Pancreas (tissue), 10 donors: ENCODE results near the gene VTA1. TPM values are rescaled to one million over a fixed set of nuclear protein-coding genes. Genes with fewer than 3 reads are reported as not detected.
"Not testable (repeated sequence)": the region's sequence is repeated elsewhere in the genome, so short reads cannot be mapped to it uniquely, and the experiment has no call there.

Source experiments
- ATAC-seq, 4 donors: fragments of 200-7000 bp; cut with Tn5 transposase; one replicate each; pipeline versions ENCODE4 v1.8.0 to v1.9.1; 2020; ENCODE audit warnings: mild to moderate bottlenecking in 4 of 4, moderate library complexity in 4 of 4
- DNase-seq, 6 donors: peaks; one replicate each; pipeline ENCODE4 v3.0.0-alpha.2; 2020
- FAIRE-seq: peaks from 2 replicates; lab custom pipeline; 2012; peaks lifted over from hg19 to GRCh38; lab: Jason Lieb, UNC
- H3K27ac ChIP-seq, 4 donors: fragments of 200-600 bp; sonication (generic); 1 replicate in 3 of 4; 2 replicates in 1 of 4; pipeline versions ENCODE4 v1.5.0 to v1.8.0; 2020
- H3K27me3 ChIP-seq, 4 donors: fragments of 200-600 bp; one replicate each; pipeline ENCODE4 v1.8.0; 2021
- H3K36me3 ChIP-seq, 3 donors: fragments of 200-600 bp; sonication (generic) in 1 of 3; one replicate each; pipeline versions ENCODE4 v1.5.0 to v1.8.0; 2020 to 2021
- H3K4me1 ChIP-seq, 3 donors: fragments of 200-600 bp; one replicate each; pipeline ENCODE4 v1.8.0; 2021
- H3K4me3 ChIP-seq, 4 donors: fragments of 200-600 bp; sonication (generic) in 2 of 4; one replicate each; pipeline versions ENCODE4 v1.5.0 to v1.8.0; 2020 to 2021
- H3K9me3 ChIP-seq, 4 donors: fragments of 200-600 bp; one replicate each; pipeline ENCODE4 v1.8.0; 2021
- CTCF ChIP-seq, 4 donors: fragments of 200-600 bp; sonication (generic) in 3 of 4; IDR thresholded peaks; one replicate each; pipeline versions ENCODE4 v1.5.0 to v1.8.0; 2021; ENCODE audit warnings: antibody characterized with exemption in 4 of 4
- WGBS, 2 donors: extraction: QIAGEN DNeasy Blood & Tissue Kit; methylation state at CpG; one replicate each; pipeline ENCODE4 v1.1.7; 2013; 5-methylcytosine and 5-hydroxymethylcytosine counted together
- intact Hi-C, 3 donors: fragments of 100-400 bp; cut with DNase I; formaldehyde crosslinking; loops; one replicate each; pipeline versions ENCODE4 v1.11.1 to v1.14.2; 2022
- polyA plus RNA-seq, 2 donors: library from polyadenylated mRNA; stranded (reverse); fragments of 200-250 nt; gene quantifications; one replicate each; pipeline ENCODE4 v1.2.3, GENCODE V29; 2013
- total RNA-seq, 6 donors: library from RNA; stranded (reverse); fragmentation: NEBNext Ultra II Directional in 4 of 6; extraction: Animal tissue kit (Norgen Biotek cat#: 25700) in 4 of 6; gene quantifications; one replicate each; pipeline versions ENCODE4 v1.2.1 to v1.2.4, GENCODE V29; 2021 to 2023
- donor health status: healthy with polysubstance abuse.
- donor health status: DM: no; HTN: no; CAD: no; lungs with moderate emphysema.
- donor health status: DM: no; HTN: no; CAD: no.
- donor health status: control.
- donor health status: control.
- donor health status: Bipolar disorder and iron deficiency.
- donor health status: DM: yes; HTN: yes; CAD: no.
- donor health status: DM: no; HTN: no; CAD: no.
- donor health status: DM: no; HTN: no; CAD: no.
- donor health status: DM: yes; HTN: yes; CAD: no.

Gene VTA1
- total RNA-seq (10 to 100 TPM in 4 of 6 donors, 1 to 10 TPM in 2; 9.8 to 20.3 (median 14.1) TPM), polyA plus RNA-seq (10 to 100 TPM in 1 of 2 donors, 1 to 10 TPM in 1; 6.2 to 14.7 TPM)

- peak; percentile 97 for FAIRE-seq
- H3K4me1 ChIP-seq, result peaks cover 6 to 16% (median 6%) of the 10 kb centered on the region in 3 donors
- peak within 1 kb of the TSS; percentile 40 to 95 (median 78) for H3K4me3 ChIP-seq
- H3K36me3 ChIP-seq, result no peaks in the 10 kb centered on the region
- 0% methylated on average over 38 of the region's 38 CpGs for whole genome bisulfite sequencing, 2 donors
- intact Hi-C loops, result no loop called here
- H3K9me3 ChIP-seq, result no peaks in the 10 kb centered on the region
- TF ChIP-seq CTCF (IDR thresholded peaks at IDR 0.05), result peak; percentile 55 to 77 (median 70)
- DNase-seq, result peak; percentile 91 to 98 (median 97)
- H3K27ac ChIP-seq, result peak within 1 kb of the TSS in 2 of 4 donors; percentile 37 to 46
- ATAC-seq, result peak; percentile 99 to 100 (median 100)
- H3K27me3 ChIP-seq, result no peaks in the 10 kb centered on the region
These were observed at the start of gene VTA1, which contains the start of gene NMBR for GRCh38 chr6:142146828-142147662. Gene VTA1 (plus strand): TSS chr6:142147263. CDS start chr6:142147288, 25 bp downstream. Gene NMBR (minus strand): TSS chr6:142147122. CDS start chr6:142088658, 58,464 bp downstream.

GRCh38 chr6:142104820-142105219 lies 42.2 kb upstream of the VTA1 start:
- WGBS, 2 donors, result 65 to 80% methylated on average over 5 of the region's 5 CpGs
- intact Hi-C loops, FAIRE-seq, ATAC-seq, H3K4me1 ChIP-seq, H3K27me3 ChIP-seq, H3K36me3 ChIP-seq, H3K4me3 ChIP-seq, H3K9me3 ChIP-seq, DNase-seq, H3K27ac ChIP-seq: not testable (repeated sequence)

GRCh38 chr6:142110820-142111219 lies 36.2 kb upstream of the VTA1 start:
- H3K27me3 ChIP-seq, H3K9me3 ChIP-seq, H3K27ac ChIP-seq, FAIRE-seq, H3K36me3 ChIP-seq, ATAC-seq, intact Hi-C loops, H3K4me3 ChIP-seq, H3K4me1 ChIP-seq: not testable (repeated sequence)
- peak in 1 of 6 donors; percentile 10 for DNase-seq
- WGBS, 2 donors, result 64 to 73% methylated on average over 9 of the region's 9 CpGs

- peak in 3 of 4 donors; percentile 37 to 69 (median 40) for TF ChIP-seq CTCF (IDR thresholded peaks at IDR 0.05)
- peak; percentile 47 for FAIRE-seq
- DNase-seq, result peak; percentile 8 to 73 (median 61)
- Histone ChIP-seq H3K4me3 (no peak overlapping the region), H3K27ac (no peak overlapping the region), H3K4me1 (no peaks in the 10 kb centered on the region), H3K27me3 (no peaks in the 10 kb centered on the region), H3K9me3 (no peaks in the 10 kb centered on the region), H3K36me3 (no peaks in the 10 kb centered on the region)
- peak in 2 of 4 donors; percentile 46 to 54 for ATAC-seq
- WGBS, 2 donors, result 0% methylated on average over 4 of the region's 4 CpGs
- intact Hi-C loops, result no loop called here
These were observed 34.5 kb upstream of the VTA1 start for GRCh38 chr6:142112451-142113061.

- Histone ChIP-seq H3K27ac (no peak overlapping the region), H3K4me1 (no peaks in the 10 kb centered on the region), H3K27me3 (no peaks in the 10 kb centered on the region), H3K36me3 (no peaks in the 10 kb centered on the region), H3K4me3 (no peak overlapping the region), H3K9me3 (no peaks in the 10 kb centered on the region)
- ATAC-seq, result no peak
- FAIRE-seq, result no peak
- WGBS, 2 donors, result 48 to 53% methylated on average over 2 of the region's 2 CpGs
- no peak for TF ChIP-seq CTCF (IDR thresholded peaks at IDR 0.05)
- intact Hi-C loops, result no loop called here
- no peak for DNase-seq
These were observed 29.7 kb upstream of the VTA1 start for GRCh38 chr6:142117366-142117765.
